Right forelimb (tissue), 1 donor: ENCODE data around the gene ART3.

ENCODE experiments used
- DNase-seq: peaks from one replicate; pipeline ENCODE4 v3.0.0-alpha.2; 2018

Gene ART3

GRCh38 chr4:76074993-76075600, 588 bp downstream of the ART3 start:
- no peak for DNase-seq

DNA sequence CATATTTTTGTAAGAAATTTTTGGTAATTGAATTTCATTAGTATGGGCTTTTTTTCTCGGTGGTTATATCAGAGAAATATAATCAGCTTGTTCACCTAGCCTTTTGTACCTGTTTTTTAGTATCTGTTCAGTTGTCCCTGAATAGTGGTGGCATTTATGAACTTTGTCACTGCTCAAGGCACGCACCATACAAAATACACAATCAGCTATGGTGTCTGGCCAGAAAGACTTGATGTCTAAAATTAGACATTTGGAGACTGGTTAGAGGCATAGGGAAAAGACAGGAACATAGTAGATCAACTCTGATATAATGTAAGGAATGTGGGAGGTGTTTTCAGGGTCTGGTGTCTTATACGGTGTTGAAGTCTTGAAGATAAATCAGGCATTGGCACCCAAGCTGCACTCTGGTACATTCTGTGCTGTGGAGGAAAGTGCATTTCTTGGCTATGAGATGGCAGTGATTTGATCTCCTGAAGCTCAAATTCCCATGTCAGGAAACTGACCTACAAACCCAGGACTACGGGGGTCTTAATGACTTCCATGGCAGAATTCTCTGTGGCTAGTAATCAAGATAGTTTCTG, 3.6 kb downstream of the ART3 start:
- no peak for DNase-seq

GRCh38 chr4:76083386-76083988, 9.0 kb downstream of the ART3 start:
- DNase-seq = no peak

GRCh38 chr4:76084542-76084941, 10.0 kb downstream of the ART3 start:
- no peak for DNase-seq

DNA sequence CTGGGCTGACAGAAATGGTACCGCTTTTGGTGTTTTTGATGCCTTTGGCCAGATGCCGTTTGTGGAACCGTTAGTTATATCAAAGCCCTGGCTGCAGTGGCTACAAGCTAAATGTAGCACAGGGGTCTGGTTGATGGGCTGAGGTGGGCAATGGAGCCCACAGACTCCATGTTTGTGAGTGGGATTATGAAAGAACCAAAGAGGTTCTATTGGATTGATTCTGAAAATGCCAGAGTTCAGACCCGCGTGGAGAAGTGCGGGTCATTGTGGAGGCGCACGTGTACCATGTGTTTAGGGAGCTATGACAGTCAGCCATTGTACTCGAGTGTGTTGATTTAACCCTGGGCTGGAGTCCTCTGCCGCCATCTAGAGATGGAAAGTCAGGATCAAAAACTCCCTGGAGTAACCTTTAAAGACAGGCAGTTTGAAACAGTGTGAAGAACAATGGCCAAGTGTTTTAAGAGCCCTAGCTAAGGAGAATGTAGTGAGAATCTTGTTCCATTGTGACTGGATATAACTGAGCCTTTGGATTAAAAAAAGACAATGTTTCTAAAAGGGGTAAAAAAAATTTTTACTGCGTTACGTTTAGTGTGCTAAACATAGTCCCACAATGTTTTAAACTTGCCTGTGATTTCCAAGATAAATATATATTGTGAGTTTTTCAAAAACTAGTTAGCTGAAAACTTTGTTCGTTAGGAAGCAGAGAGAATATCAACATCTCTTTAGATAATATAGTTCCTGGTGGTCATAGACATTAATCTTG, 12.7 kb downstream of the ART3 start:
- DNase-seq = no peak

GRCh38 chr4:76088719-76089118, 14.2 kb downstream of the ART3 start:
- DNase-seq = no peak

GRCh38 chr4:76090241-76090691, 15.8 kb downstream of the ART3 start:
- DNase-seq = no peak

DNA sequence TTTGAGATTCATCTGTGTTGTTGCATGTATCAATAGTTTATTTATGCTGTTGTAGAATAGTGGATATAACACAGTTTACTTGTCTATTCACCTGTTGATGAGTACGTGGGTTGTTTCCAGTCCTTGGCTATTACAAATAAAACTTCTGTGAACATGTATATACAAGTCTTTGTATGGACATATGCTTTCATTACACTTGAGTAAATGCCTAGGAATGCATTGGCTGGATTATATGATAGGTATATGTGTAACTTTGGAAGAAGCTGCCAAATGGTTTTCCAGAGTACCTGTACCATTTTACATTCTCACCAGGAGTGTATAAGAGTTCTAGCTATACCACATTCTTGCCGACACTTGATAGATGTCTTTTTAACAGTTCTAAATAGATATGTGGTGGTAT, 16.5 kb downstream of the ART3 start:
- DNase-seq = no peak

- no peak for DNase-seq
Measured at GRCh38 chr4:76095568-76095967, 21.1 kb downstream of the ART3 start.

GRCh38 chr4:76096076-76096475, 21.6 kb downstream of the ART3 start:
- no peak for DNase-seq

GRCh38 chr4:76105652-76106051, 31.1 kb downstream of the ART3 start:
- DNase-seq = no peak

GRCh38 chr4:76106442-76106841, 31.9 kb downstream of the ART3 start:
- no peak for DNase-seq

- no peak for DNase-seq
Measured at GRCh38 chr4:76108467-76109181, 34.1 kb downstream of the ART3 start.

DNA sequence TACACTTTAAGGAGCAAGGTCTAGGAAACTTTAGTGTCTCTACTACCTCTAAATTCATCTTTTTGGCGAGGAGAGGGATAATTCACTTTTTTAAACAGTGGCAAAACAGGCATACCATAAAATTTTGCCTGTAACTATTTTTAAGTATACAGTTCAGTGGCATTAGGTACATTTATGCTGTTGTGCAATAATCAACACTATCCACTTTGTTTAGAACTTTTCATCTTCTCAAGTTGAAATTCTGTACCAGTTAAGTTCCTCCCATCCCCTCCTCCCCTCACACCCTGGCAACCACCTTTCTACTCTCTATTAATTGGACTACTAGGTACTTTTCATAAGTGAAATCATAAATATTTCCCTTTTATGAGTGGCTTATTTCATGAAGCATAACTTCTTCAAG, 42.3 kb downstream of the ART3 start:
- DNase-seq = no peak

DNA sequence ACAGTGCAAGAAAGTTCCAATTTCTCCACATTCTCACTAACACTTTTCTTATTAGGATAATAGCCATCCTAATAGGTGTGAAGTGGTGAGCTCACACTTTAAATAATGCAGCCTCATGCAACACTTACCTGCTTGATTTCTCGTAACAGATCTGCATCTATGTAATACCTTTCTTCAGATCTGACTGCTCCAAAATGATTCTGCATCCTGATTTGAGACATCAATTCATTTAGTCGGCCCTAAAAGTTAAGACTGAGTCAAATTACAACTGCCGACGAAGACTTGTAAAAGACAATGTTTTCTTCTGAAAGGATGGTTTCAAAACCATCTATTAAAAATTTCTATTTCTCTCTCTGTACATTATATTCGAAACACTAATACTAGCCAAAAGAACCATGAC, 43.0 kb downstream of the ART3 start:
- no peak for DNase-seq

GRCh38 chr4:76120199-76120598, 45.7 kb downstream of the ART3 start:
- DNase-seq = no peak

- no peak for DNase-seq
Measured at GRCh38 chr4:76125816-76126215, 51.3 kb downstream of the ART3 start.

- no peak for DNase-seq
Measured at GRCh38 chr4:76127754-76128153, 53.2 kb downstream of the ART3 start.

- DNase-seq = no peak
Measured at GRCh38 chr4:76141241-76141640, 66.7 kb downstream of the ART3 start.

DNA sequence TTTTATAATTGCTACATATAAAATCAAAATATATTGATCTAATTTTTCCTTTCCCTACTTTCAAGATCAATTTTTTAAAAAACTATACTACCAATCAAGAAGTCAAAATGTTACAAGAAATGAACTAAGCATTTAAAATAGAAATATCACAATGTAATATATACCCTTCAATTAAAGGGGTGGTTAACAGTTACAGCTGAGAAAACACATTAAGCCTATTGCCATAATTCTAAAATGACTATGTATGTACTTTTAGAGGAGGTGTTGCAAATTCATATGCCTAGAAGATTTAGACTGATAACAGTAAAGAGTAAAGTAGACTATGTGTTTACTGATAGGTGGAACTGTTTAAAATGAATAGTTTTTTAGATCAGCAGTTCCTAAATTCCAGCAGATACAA, 70.0 kb downstream of the ART3 start:
- no peak for DNase-seq

GRCh38 chr4:76147454-76148141, 73.1 kb downstream of the ART3 start:
- DNase-seq = peak; percentile 80

GRCh38 chr4:76148142-76148865, 73.8 kb downstream of the ART3 start, which contains the start of gene NUP54:
Gene NUP54, minus strand, starts transcription at chr4:76148397. Its CDS starts 23 bp downstream, at chr4:76148374.
- peak; percentile 98 for DNase-seq
